ENCODE results near the gene EXOC6.

EXOC6 gene

DNA sequence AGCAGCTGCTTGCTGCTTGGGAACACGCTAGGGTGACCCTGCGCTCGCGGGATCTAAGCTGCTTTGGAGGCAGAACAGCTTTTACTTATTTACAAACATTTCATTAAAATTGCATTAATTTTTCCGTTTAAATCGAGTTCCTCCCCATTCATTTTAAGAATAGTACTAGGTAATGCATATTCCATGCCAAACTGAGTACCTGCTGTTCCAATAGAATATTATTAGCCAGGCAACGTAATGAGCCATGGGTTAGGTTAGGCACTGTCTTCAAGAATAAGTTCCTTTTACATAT, 860 bp downstream of the EXOC6 start (continued):
- TF ChIP-seq, protein P1, sequence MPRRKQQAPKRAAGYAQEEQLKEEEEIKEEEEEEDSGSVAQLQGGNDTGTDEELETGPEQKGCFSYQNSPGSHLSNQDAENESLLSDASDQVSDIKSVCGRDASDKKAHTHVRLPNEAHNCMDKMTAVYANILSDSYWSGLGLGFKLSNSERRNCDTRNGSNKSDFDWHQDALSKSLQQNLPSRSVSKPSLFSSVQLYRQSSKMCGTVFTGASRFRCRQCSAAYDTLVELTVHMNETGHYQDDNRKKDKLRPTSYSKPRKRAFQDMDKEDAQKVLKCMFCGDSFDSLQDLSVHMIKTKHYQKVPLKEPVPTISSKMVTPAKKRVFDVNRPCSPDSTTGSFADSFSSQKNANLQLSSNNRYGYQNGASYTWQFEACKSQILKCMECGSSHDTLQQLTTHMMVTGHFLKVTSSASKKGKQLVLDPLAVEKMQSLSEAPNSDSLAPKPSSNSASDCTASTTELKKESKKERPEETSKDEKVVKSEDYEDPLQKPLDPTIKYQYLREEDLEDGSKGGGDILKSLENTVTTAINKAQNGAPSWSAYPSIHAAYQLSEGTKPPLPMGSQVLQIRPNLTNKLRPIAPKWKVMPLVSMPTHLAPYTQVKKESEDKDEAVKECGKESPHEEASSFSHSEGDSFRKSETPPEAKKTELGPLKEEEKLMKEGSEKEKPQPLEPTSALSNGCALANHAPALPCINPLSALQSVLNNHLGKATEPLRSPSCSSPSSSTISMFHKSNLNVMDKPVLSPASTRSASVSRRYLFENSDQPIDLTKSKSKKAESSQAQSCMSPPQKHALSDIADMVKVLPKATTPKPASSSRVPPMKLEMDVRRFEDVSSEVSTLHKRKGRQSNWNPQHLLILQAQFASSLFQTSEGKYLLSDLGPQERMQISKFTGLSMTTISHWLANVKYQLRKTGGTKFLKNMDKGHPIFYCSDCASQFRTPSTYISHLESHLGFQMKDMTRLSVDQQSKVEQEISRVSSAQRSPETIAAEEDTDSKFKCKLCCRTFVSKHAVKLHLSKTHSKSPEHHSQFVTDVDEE (CRISPR knock-in tag; IDR thresholded peaks at IDR 0.05) = no peak
- TF ChIP-seq ESRRG (CRISPR knock-in tag; IDR thresholded peaks at IDR 0.05) = no peak
- no peak for TF ChIP-seq RARB (CRISPR knock-in tag; IDR thresholded peaks at IDR 0.05)
- TF ChIP-seq BACH2 (CRISPR knock-in tag; IDR thresholded peaks at IDR 0.05; ENCODE audit: borderline replicate concordance) = no peak
- TF ChIP-seq ZFP3 (CRISPR knock-in tag; IDR thresholded peaks at IDR 0.05) = no peak
- TF ChIP-seq ZNF565 (CRISPR knock-in tag; conservative IDR thresholded peaks at IDR 0.05; ENCODE audit: low read depth) = no peak
- no peak for TF ChIP-seq ISL1 (CRISPR knock-in tag; IDR thresholded peaks at IDR 0.05)
- TF ChIP-seq ZC3H10 (CRISPR knock-in tag; IDR thresholded peaks at IDR 0.05) = no peak
- TF ChIP-seq TCF4 (CRISPR knock-in tag; IDR thresholded peaks at IDR 0.05; ENCODE audit: borderline replicate concordance) = no peak
- TF ChIP-seq TOX (CRISPR knock-in tag; IDR thresholded peaks at IDR 0.05; ENCODE audit: borderline replicate concordance) = no peak

DNA sequence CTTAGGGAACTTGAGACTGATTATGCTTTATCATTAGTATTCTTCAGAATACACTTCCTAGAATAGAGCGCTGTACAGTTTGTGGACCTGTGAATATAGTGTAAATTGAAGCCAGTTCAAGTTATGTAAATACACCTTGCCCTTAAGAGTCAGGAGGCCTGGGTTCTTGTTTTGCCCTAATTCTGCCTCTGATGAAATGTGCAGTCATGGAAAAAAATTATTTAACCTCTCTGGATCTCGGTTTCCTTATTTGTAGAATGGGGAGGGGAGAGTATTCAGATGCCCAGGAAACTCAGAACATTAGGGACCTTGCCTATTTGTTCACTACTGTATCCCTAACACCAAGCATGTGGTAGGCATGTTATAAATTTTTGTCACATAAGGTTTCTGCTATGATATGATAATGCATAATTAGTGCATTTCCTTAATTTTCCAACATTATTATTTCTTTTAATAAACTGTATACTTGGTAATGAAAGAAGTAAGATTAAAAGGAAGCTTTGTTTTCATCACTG, 1.3 kb downstream of the EXOC6 start:
- ATAC-seq = no peak
- TF ChIP-seq, protein P2, sequence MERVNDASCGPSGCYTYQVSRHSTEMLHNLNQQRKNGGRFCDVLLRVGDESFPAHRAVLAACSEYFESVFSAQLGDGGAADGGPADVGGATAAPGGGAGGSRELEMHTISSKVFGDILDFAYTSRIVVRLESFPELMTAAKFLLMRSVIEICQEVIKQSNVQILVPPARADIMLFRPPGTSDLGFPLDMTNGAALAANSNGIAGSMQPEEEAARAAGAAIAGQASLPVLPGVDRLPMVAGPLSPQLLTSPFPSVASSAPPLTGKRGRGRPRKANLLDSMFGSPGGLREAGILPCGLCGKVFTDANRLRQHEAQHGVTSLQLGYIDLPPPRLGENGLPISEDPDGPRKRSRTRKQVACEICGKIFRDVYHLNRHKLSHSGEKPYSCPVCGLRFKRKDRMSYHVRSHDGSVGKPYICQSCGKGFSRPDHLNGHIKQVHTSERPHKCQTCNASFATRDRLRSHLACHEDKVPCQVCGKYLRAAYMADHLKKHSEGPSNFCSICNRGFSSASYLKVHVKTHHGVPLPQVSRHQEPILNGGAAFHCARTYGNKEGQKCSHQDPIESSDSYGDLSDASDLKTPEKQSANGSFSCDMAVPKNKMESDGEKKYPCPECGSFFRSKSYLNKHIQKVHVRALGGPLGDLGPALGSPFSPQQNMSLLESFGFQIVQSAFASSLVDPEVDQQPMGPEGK (CRISPR knock-in tag; IDR thresholded peaks at IDR 0.05; ENCODE audit: borderline replicate concordance) = no peak
- TF ChIP-seq SNAI2 (CRISPR knock-in tag; IDR thresholded peaks at IDR 0.05) (no peak), RARB (CRISPR knock-in tag; IDR thresholded peaks at IDR 0.05) (no peak), BACH2 (CRISPR knock-in tag; IDR thresholded peaks at IDR 0.05; ENCODE audit: borderline replicate concordance) (no peak)
- TF ChIP-seq, protein P1 (CRISPR knock-in tag; IDR thresholded peaks at IDR 0.05) = no peak

DNA sequence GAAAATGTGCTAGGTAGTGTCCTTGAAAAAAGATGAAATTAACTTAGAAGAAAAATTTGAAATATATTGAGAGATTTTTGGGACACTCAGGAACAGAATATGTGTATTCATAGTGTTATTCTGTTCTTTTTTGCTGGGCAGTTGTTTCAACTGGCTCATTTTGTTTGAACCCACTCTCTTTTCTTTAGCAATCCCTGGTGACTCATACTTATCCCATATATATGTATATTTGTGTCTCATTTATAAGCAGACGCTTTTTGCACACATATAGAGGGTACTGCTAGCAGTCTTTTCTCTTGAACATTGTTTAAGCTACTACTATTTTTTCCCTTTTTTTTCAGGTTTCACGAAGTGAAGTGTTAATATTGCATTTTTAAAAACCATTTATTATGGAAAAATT, 1.9 kb downstream of the EXOC6 start:
- no peak for ATAC-seq
- TF ChIP-seq ARNTL (CRISPR knock-in tag; IDR thresholded peaks at IDR 0.05; ENCODE audit: borderline replicate concordance, low read depth) (no peak), ISL1 (CRISPR knock-in tag; IDR thresholded peaks at IDR 0.05) (no peak), ZNF70 (CRISPR knock-in tag; IDR thresholded peaks at IDR 0.05) (no peak), BACH2 (CRISPR knock-in tag; IDR thresholded peaks at IDR 0.05; ENCODE audit: borderline replicate concordance) (no peak), ZFP3 (CRISPR knock-in tag; IDR thresholded peaks at IDR 0.05) (no peak), TOX (CRISPR knock-in tag; IDR thresholded peaks at IDR 0.05; ENCODE audit: borderline replicate concordance) (no peak)
- TF ChIP-seq, protein P3, sequence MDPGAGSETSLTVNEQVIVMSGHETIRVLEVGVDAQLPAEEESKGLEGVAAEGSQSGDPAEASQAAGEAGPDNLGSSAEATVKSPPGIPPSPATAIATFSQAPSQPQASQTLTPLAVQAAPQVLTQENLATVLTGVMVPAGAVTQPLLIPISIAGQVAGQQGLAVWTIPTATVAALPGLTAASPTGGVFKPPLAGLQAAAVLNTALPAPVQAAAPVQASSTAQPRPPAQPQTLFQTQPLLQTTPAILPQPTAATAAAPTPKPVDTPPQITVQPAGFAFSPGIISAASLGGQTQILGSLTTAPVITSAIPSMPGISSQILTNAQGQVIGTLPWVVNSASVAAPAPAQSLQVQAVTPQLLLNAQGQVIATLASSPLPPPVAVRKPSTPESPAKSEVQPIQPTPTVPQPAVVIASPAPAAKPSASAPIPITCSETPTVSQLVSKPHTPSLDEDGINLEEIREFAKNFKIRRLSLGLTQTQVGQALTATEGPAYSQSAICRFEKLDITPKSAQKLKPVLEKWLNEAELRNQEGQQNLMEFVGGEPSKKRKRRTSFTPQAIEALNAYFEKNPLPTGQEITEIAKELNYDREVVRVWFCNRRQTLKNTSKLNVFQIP (CRISPR knock-in tag; IDR thresholded peaks at IDR 0.05; ENCODE audit: borderline replicate concordance, low read depth) = no peak
- TF ChIP-seq, protein P2 (CRISPR knock-in tag; IDR thresholded peaks at IDR 0.05; ENCODE audit: borderline replicate concordance) = no peak
- TF ChIP-seq, protein P4, sequence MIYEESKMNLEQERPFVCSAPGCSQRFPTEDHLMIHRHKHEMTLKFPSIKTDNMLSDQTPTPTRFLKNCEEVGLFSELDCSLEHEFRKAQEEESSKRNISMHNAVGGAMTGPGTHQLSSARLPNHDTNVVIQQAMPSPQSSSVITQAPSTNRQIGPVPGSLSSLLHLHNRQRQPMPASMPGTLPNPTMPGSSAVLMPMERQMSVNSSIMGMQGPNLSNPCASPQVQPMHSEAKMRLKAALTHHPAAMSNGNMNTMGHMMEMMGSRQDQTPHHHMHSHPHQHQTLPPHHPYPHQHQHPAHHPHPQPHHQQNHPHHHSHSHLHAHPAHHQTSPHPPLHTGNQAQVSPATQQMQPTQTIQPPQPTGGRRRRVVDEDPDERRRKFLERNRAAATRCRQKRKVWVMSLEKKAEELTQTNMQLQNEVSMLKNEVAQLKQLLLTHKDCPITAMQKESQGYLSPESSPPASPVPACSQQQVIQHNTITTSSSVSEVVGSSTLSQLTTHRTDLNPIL (CRISPR knock-in tag; IDR thresholded peaks at IDR 0.05; ENCODE audit: low read depth) = no peak

Measured in SK-N-SH treated with all-trans-retinoic acid at 6 μM for 48 hours (cell line).